Bronchial epithelial cell (primary cell): Measurements from ENCODE around the gene HECW1. TPM values are rescaled to one million over a fixed set of nuclear protein-coding genes. Genes with fewer than 3 reads are reported as not detected.

Experiments
- DNase-seq: peaks from one replicate; pipeline ENCODE4 v3.0.0-alpha.2; 2010; ENCODE audit warnings: low read depth
- FAIRE-seq: peaks from 2 replicates; lab custom pipeline; 2011; peaks lifted over from hg19 to GRCh38; lab: Jason Lieb, UNC
- H3K27me3 ChIP-seq: 2 replicates; pipeline ENCODE4 v1.5.1; 2011; ENCODE audit warnings: low read length; ENCODE audit not compliant: control insufficient read depth, insufficient read depth
- H3K36me3 ChIP-seq: 2 replicates; pipeline ENCODE4 v1.5.1; 2011; ENCODE audit warnings: low read length; ENCODE audit not compliant: control insufficient read depth, insufficient read depth
- H3K4me3 ChIP-seq: 2 replicates; pipeline ENCODE4 v1.5.1; 2011; ENCODE audit warnings: mild to moderate bottlenecking, low read depth, low read length, control low read depth
- CTCF ChIP-seq: IDR thresholded peaks from 2 replicates; pipeline ENCODE4 v1.5.1; 2011; ENCODE audit warnings: mild to moderate bottlenecking, moderate library complexity, low read length, control low read depth, inconsistent platforms; ENCODE audit not compliant: insufficient read depth, severe bottlenecking
- total RNA-seq: library from RNA; depleted of rRNA; stranded (reverse); fragments of >200 nt; gene quantifications from 2 replicates; pipeline ENCODE4 v1.2.1, GENCODE V29; 2014

Gene HECW1
- total RNA-seq, 1 donor from 2014 or later, result under 0.01 TPM

- TF ChIP-seq CTCF, result no peak
- no peaks in the 10 kb centered on the region for H3K27me3 ChIP-seq
- no peak overlapping the region for H3K4me3 ChIP-seq
- FAIRE-seq (no peak), DNase-seq (no peak)
- H3K36me3 ChIP-seq, result no peaks in the 10 kb centered on the region
These were observed 357.7 kb downstream of the HECW1 start for GRCh38 chr7:43470110-43470509.

GRCh38 chr7:43475983-43476382 lies 363.5 kb downstream of the HECW1 start:
- no peak for FAIRE-seq

GRCh38 chr7:43476896-43477295 lies 364.4 kb downstream of the HECW1 start:
- DNase-seq (no peak), FAIRE-seq (no peak)
- Histone ChIP-seq H3K27me3 (no peaks in the 10 kb centered on the region), H3K4me3 (no peak overlapping the region), H3K36me3 (no peaks in the 10 kb centered on the region)
- TF ChIP-seq CTCF, result no peak

More at GRCh38 chr7:43475983-43476382, 363.5 kb downstream of the HECW1 start:
- no peaks in the 10 kb centered on the region for H3K27me3 ChIP-seq
- no peak overlapping the region for H3K4me3 ChIP-seq
- TF ChIP-seq CTCF, result no peak
- DNase-seq, result no peak
- H3K36me3 ChIP-seq, result no peaks in the 10 kb centered on the region

- peak; percentile 12 for TF ChIP-seq CTCF
- no peaks in the 10 kb centered on the region for H3K36me3 ChIP-seq
- FAIRE-seq, result no peak
- H3K27me3 ChIP-seq, result no peaks in the 10 kb centered on the region
- peak; percentile 35 for DNase-seq
- H3K4me3 ChIP-seq, result no peak overlapping the region
These were observed 366.6 kb downstream of the HECW1 start for GRCh38 chr7:43479042-43479441.

GRCh38 chr7:43479543-43479942 lies 367.1 kb downstream of the HECW1 start:
- Histone ChIP-seq H3K4me3 (no peak overlapping the region), H3K36me3 (no peaks in the 10 kb centered on the region), H3K27me3 (no peaks in the 10 kb centered on the region)
- FAIRE-seq (no peak), DNase-seq (no peak)
- no peak for TF ChIP-seq CTCF

GRCh38 chr7:43480581-43480980 lies 368.1 kb downstream of the HECW1 start:
- Histone ChIP-seq H3K36me3 (no peaks in the 10 kb centered on the region), H3K4me3 (no peak overlapping the region), H3K27me3 (no peaks in the 10 kb centered on the region)
- FAIRE-seq (no peak), DNase-seq (peak; percentile 76)
- TF ChIP-seq CTCF, result no peak
